ENCODE results near the gene CNGA4. TPM values are rescaled to one million over a fixed set of nuclear protein-coding genes. Genes with fewer than 3 reads are reported as not detected.

The CNGA4 gene
- total and polyA plus RNA-seq, 2 of the 4 experiments (the other 2 are of a cell fraction): under 0.01 to 0.12 TPM

DNA sequence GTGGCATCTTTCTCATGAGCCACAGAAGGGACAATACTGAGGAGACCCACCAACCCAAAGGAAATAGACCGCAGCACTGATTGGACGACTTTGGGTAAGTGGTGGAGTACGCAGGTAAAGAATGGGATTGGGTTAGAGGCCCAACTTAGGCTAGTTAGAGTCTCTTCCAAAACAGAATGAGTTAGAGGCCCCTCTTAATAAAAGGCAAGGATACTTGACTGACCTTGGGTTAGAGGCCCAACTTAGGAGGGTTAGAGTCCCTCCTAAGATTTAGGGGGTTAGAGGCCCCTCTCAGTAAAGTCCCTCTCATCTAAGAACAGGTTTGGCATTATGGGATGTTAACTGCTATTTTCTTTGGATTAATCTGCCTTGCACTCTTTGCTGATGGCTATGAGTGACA, 45.4 kb downstream of the CNGA4 start:
- H3K4me1 ChIP-seq (ENCODE audit: control insufficient read depth, insufficient read depth, low read length): no peaks in the 10 kb centered on the region
- H3K9me1 ChIP-seq (ENCODE audit: insufficient read depth, low read length): no peaks in the 10 kb centered on the region
- BruUV-seq (replicated peaks): no TSS peak
- no peaks in the 10 kb centered on the region for H3K36me3 ChIP-seq (ENCODE audit: control insufficient read depth, insufficient read depth, low read length)
- no peak overlapping the region for H3K18ac ChIP-seq (ENCODE audit: low read depth, low read length)
- no peak overlapping the region for H2BK15ac ChIP-seq (ENCODE audit: low read depth, low read length)
- H2BK20ac ChIP-seq (ENCODE audit: low read depth, low read length): no peak overlapping the region
- no peaks in the 10 kb centered on the region for H3K79me1 ChIP-seq (ENCODE audit: low read depth in 1 of 2, low read length in 2 of 2)
- no peak overlapping the region for H3K23ac ChIP-seq (ENCODE audit: low read depth, low read length)
- dilution Hi-C loops (cut with HindIII; ENCODE audit: low sequenced_read_pairs, unreplicated experiment) (no loop called here), intact Hi-C loops (cut with micrococcal nuclease) (no loop called here), in situ Hi-C loops (cut with MboI; ENCODE audit: low sequenced_read_pairs) (no loop called here)
- H4K91ac ChIP-seq (ENCODE audit: insufficient read depth, low read depth, low read length): no peak overlapping the region
- H2AK9ac ChIP-seq (replicated peaks; ENCODE audit: low read depth, low read length, poor library complexity): no peak overlapping the region
- no peak overlapping the region for H2AK5ac ChIP-seq (ENCODE audit: low read depth, low read length)
- H3K9ac ChIP-seq (ENCODE audit: low read depth, low read length): no peak overlapping the region
- H3K4me3 ChIP-seq (ENCODE audit: insufficient read depth, low read depth, low read length): no peak overlapping the region
- POLR2A ChIA-PET (ENCODE audit: unreplicated experiment): no interaction called here
- DNase-seq (no peak), ATAC-seq (ENCODE audit: low read depth) (no peak)
- no peak overlapping the region for H3K14ac ChIP-seq (replicated peaks; ENCODE audit: low read depth, low read length)
- CTCF ChIA-PET: interaction anchor here (2.9 kb wide), 1 partner anchor 79 kb away, joined by 11 read pairs; no protein-coding TSS in a partner anchor
- no peak overlapping the region for H3K27ac ChIP-seq (ENCODE audit: insufficient read depth, low read length)
- H4K5ac ChIP-seq (ENCODE audit: low read depth, low read length): no peak overlapping the region
- H4K20me1 ChIP-seq (ENCODE audit: insufficient read depth, low read length): no peaks in the 10 kb centered on the region
- no CpG with 5 or more reads among the region's 3 CpGs for WGBS, 2 experiments (ENCODE audit: extremely low coverage in 2 of 2, insufficient read length in 1 of 2)
- H3K4ac ChIP-seq (ENCODE audit: low read depth, low read length): no peak overlapping the region
- no peak overlapping the region for H2BK5ac ChIP-seq (ENCODE audit: low read depth, low read length, poor library complexity, severe bottlenecking)
- H4K8ac ChIP-seq (ENCODE audit: low read depth in 2 of 2, low read length in 2 of 2): no peak overlapping the region
- no peak overlapping the region for H3K56ac ChIP-seq (ENCODE audit: extremely low read depth, insufficient read depth, low read length)
- peaks cover 28% of the 10 kb centered on the region for H3K27me3 ChIP-seq (ENCODE audit: control insufficient read depth, insufficient read depth, low read length)
- TF ChIP-seq MAZ (IDR thresholded peaks at IDR 0.05; ENCODE audit: borderline replicate concordance, low read depth, low read length) (no peak), RFX5 (IDR thresholded peaks at IDR 0.05; ENCODE audit: low read depth, low read length) (no peak), RAD21 (IDR thresholded peaks at IDR 0.05; ENCODE audit: low read length) (no peak), FOS (IDR thresholded peaks at IDR 0.05; ENCODE audit: low read depth, low read length) (no peak), MAFK (IDR thresholded peaks at IDR 0.05; ENCODE audit: low read depth, low read length) (no peak)
- TF ChIP-seq, protein P1, sequence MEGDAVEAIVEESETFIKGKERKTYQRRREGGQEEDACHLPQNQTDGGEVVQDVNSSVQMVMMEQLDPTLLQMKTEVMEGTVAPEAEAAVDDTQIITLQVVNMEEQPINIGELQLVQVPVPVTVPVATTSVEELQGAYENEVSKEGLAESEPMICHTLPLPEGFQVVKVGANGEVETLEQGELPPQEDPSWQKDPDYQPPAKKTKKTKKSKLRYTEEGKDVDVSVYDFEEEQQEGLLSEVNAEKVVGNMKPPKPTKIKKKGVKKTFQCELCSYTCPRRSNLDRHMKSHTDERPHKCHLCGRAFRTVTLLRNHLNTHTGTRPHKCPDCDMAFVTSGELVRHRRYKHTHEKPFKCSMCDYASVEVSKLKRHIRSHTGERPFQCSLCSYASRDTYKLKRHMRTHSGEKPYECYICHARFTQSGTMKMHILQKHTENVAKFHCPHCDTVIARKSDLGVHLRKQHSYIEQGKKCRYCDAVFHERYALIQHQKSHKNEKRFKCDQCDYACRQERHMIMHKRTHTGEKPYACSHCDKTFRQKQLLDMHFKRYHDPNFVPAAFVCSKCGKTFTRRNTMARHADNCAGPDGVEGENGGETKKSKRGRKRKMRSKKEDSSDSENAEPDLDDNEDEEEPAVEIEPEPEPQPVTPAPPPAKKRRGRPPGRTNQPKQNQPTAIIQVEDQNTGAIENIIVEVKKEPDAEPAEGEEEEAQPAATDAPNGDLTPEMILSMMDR (conservative IDR thresholded peaks at IDR 0.05; ENCODE audit: low read depth, low read length): no peak
- H3K4me2 ChIP-seq (ENCODE audit: low read depth, low read length): no peak overlapping the region
- no peak overlapping the region for H2AFZ ChIP-seq (replicated peaks; ENCODE audit: low read length, poor library complexity)
- H2BK120ac ChIP-seq (ENCODE audit: low read depth, low read length): no peak overlapping the region
- H3K9me3 ChIP-seq (ENCODE audit: control insufficient read depth, insufficient read depth, low read length): no peaks in the 10 kb centered on the region
